LNCaP clone FGC (cell line): Measurements from ENCODE around the gene ANXA2R.

Experiments
- DNase-seq: peaks from one replicate; pipeline ENCODE4 v3.0.0-alpha.2; 2011; ENCODE audit warnings: low read depth
- H3K4me3 ChIP-seq: 2 replicates; pipeline ENCODE4 v1.5.1; 2011; ENCODE audit warnings: mild to moderate bottlenecking, low read depth, low read length, control low read depth
- CTCF ChIP-seq: IDR thresholded peaks from 2 replicates; pipeline ENCODE4 v1.5.1; 2012; ENCODE audit warnings: mild to moderate bottlenecking; ENCODE audit not compliant: control insufficient read depth, insufficient read depth; ENCODE audit errors: extremely low read depth

Gene ANXA2R

GRCh38 chr5:43024217-43024616 is 15.9 kb downstream of the ANXA2R start:
- H3K4me3 ChIP-seq = no peak overlapping the region
- DNase-seq = no peak
- TF ChIP-seq CTCF = no peak

DNA sequence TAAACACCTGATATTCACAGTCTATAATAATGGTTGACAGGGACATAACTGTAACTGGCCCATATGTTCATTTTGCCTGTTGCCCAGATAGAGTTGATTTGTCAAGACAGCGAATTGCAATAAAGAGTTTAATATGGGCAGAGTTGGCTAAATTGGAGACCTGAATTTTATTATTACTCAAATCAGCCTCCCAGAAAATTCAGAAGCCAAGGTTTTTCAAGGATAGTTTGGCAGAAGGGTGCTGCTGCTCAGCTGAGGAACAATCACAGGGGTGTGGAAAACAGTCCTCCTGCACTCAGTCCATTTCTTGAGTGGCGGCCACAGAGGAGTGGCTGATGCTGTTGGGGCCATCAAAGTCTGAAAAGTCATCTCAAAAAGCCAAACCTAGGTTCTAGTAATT is 19.0 kb downstream of the ANXA2R start:
- no peak for TF ChIP-seq CTCF
- DNase-seq = no peak
- no peak overlapping the region for H3K4me3 ChIP-seq

- H3K4me3 ChIP-seq = no peak overlapping the region
- TF ChIP-seq CTCF = no peak
- no peak for DNase-seq
These were observed 19.7 kb downstream of the ANXA2R start for GRCh38 chr5:43020399-43020746.

DNA sequence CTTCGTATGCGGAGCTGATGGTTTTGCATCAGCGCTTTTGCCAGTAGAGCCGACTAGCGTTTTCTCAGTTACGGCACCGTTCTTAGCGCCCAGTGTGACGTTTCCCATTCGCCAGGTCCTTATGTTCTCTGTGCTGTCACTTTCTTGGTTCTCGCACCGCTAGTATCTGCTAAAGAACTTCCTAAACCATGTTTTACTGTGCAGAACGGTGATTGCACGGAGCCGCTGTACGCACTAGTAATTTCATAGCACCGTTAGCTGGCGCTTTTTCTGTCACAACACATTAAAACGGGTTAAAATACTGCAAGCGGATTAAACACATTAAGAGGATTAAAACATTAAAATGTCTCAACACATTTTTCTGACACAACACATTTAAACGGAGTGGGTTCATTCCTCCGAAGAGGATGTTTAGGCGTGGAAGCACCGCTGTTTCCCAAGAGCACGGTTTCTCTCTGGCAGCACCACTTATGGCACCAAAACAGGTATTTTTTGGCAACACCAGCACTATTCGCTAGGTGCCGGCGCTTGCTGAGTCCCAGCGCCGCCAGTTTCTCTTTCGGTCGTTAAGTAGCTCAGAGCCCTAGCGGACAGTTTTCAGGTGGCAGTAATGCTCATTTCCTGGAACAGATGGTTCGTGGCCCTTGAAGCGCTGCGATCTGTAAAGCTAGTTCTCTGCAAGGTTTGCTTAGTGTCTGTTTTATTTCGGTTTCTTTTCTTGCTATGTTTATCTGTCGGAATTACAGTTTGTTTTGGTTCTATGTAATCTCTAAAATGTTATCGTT is 20.3 kb downstream of the ANXA2R start:
- no peak for DNase-seq
- no peak for TF ChIP-seq CTCF

DNA sequence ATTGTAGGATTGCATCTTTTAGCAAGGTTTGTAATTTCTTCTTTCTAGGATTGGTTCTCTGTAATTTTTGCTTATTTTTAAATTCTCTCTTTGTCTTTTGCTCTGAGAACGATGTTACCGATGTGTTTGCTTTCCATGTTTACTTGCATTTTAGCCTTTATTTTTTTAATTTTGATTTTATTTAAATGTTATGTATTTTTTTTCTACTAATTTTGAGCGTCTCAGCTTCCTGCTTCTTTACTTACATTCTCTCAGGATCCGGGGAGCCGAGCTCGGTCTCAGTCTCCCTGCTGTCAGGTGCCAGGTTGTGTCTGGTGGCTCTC is 20.9 kb downstream of the ANXA2R start:
- TF ChIP-seq CTCF = no peak
- H3K4me3 ChIP-seq = peak overlapping the region; percentile 47
- no peak for DNase-seq

More for the DNA sequence above, 20.3 kb downstream of the ANXA2R start:
- H3K4me3 ChIP-seq = peak overlapping the region; percentile 47

DNA sequence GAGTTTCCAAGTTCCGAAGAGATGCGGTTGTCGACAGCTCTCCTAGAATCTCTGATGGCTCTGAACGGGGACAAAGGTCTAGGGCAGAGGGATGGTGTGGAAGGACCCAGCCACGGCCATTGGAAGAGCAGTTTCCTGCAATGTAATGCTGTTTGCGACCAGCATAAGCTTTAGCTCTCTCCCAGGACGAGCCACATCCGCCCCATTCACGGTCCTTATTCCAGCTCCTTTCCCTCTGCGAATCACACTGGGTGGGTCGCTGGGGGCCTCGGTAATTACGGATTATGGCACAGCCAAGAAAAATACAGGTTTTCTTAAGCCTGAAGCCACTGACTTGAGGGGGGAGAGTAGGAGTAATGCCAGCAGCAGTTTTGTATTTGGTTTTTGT is 22.7 kb downstream of the ANXA2R start:
- peak overlapping the region; percentile 47 for H3K4me3 ChIP-seq
- DNase-seq = no peak
- no peak for TF ChIP-seq CTCF

- DNase-seq = no peak
- TF ChIP-seq CTCF = no peak
- H3K4me3 ChIP-seq = no peak overlapping the region
These were observed 23.8 kb downstream of the ANXA2R start for GRCh38 chr5:43016217-43016779.
